GM21717 (cell line): ENCODE data around the gene HGS.

ENCODE experiments used
- ATAC-seq: cut with Tn5 transposase; IDR thresholded peaks from one replicate; pipeline ENCODE4 v1.9.1; 2021; ENCODE audit warnings: mild to moderate bottlenecking, moderate library complexity; ENCODE audit not compliant: unreplicated experiment

The HGS gene

GRCh38 chr17:81715872-81716673 is 32.3 kb downstream of the HGS start:
- ATAC-seq: no peak

- ATAC-seq: no peak
These were observed 32.8 kb downstream of the HGS start for GRCh38 chr17:81716674-81716996.

GRCh38 chr17:81717049-81717765 is 33.4 kb downstream of the HGS start:
- no peak for ATAC-seq

GRCh38 chr17:81717766-81718089 is 33.9 kb downstream of the HGS start:
- no peak for ATAC-seq

- ATAC-seq: no peak
These were observed 35.8 kb downstream of the HGS start for GRCh38 chr17:81719410-81720266.

- ATAC-seq: no peak
These were observed 36.7 kb downstream of the HGS start for GRCh38 chr17:81720267-81721071.

- ATAC-seq: no peak
These were observed 38.6 kb downstream of the HGS start for GRCh38 chr17:81722184-81723120.

- ATAC-seq: no peak
These were observed 39.9 kb downstream of the HGS start for GRCh38 chr17:81723651-81724209.

GRCh38 chr17:81725439-81725838 is 41.6 kb downstream of the HGS start:
- no peak for ATAC-seq

GRCh38 chr17:81726004-81726403 is 42.2 kb downstream of the HGS start:
- no peak for ATAC-seq

- ATAC-seq: no peak
These were observed 43.7 kb downstream of the HGS start for GRCh38 chr17:81727324-81728031.

GRCh38 chr17:81733507-81734404 is 49.9 kb downstream of the HGS start:
- no peak for ATAC-seq

- no peak for ATAC-seq
These were observed 50.8 kb downstream of the HGS start for GRCh38 chr17:81734405-81735263.

- no peak for ATAC-seq
These were observed 51.7 kb downstream of the HGS start for GRCh38 chr17:81735264-81736102.

- ATAC-seq: no peak
These were observed 54.4 kb downstream of the HGS start for GRCh38 chr17:81737947-81738800.
